Stimulated activated CD8-positive, alpha-beta memory T cell treated with anti-CD3 and anti-CD28 coated beads, Interleukin-15, amount 100 ng/mL, for 24 hours (primary cell): Measurements from ENCODE around the gene KDM8.
"Not testable (repeated sequence)": the region's sequence is repeated elsewhere in the genome, so short reads cannot be mapped to it uniquely, and the experiment has no call there.

Source experiments
- DNase-seq: peaks from one replicate; pipeline ENCODE4 v3.0.0-alpha.2; 2020; ENCODE audit warnings: low read depth

Gene KDM8

GRCh38 chr16:27191352-27191924 lies 11.9 kb upstream of the KDM8 start:
- no peak for DNase-seq

- DNase-seq = no peak
These were observed 9.9 kb upstream of the KDM8 start for GRCh38 chr16:27193300-27193990.

GRCh38 chr16:27195076-27195741 lies 8.1 kb upstream of the KDM8 start:
- no peak for DNase-seq

- no peak for DNase-seq
These were observed 7.3 kb upstream of the KDM8 start for GRCh38 chr16:27195941-27196595.

- no peak for DNase-seq
These were observed 6.3 kb upstream of the KDM8 start for GRCh38 chr16:27197004-27197403.

GRCh38 chr16:27198451-27199234 lies 4.7 kb upstream of the KDM8 start:
- no peak for DNase-seq

GRCh38 chr16:27199235-27199586 lies 4.1 kb upstream of the KDM8 start:
- DNase-seq = no peak

GRCh38 chr16:27199736-27200135 lies 3.6 kb upstream of the KDM8 start:
- DNase-seq = no peak

GRCh38 chr16:27200914-27201313 lies 2.4 kb upstream of the KDM8 start:
- not testable (repeated sequence) for DNase-seq

- DNase-seq = no peak
These were observed 311 bp upstream of the KDM8 start for GRCh38 chr16:27202923-27203506.

- DNase-seq = no peak
These were observed 1.1 kb downstream of the KDM8 start for GRCh38 chr16:27204312-27204915.

- no peak for DNase-seq
These were observed 2.2 kb downstream of the KDM8 start for GRCh38 chr16:27205423-27206065.

- DNase-seq = not testable (repeated sequence)
These were observed 3.8 kb downstream of the KDM8 start for GRCh38 chr16:27207121-27207520.

- no peak for DNase-seq
These were observed 4.9 kb downstream of the KDM8 start for GRCh38 chr16:27208081-27208680.

GRCh38 chr16:27208796-27209195 lies 5.5 kb downstream of the KDM8 start:
- no peak for DNase-seq

GRCh38 chr16:27209591-27209990 lies 6.3 kb downstream of the KDM8 start:
- no peak for DNase-seq

GRCh38 chr16:27210174-27210573 lies 6.8 kb downstream of the KDM8 start:
- DNase-seq = no peak

GRCh38 chr16:27211026-27211425 lies 7.7 kb downstream of the KDM8 start:
- no peak for DNase-seq

- no peak for DNase-seq
These were observed 11.0 kb downstream of the KDM8 start for GRCh38 chr16:27214084-27214961.
